OCI-LY1 (cell line): ENCODE data around the gene CEP95.
A peak's percentile ranks its signal among the peaks of the same experiment; 100 is the strongest.

Experiments used
- H2AFZ ChIP-seq: fragments of 200-600 bp; sonication (generic), shearing (Covaris generic); 2 replicates; pipeline ENCODE4 v1.6.0; 2014; ENCODE audit warnings: antibody characterized with exemption, mild to moderate bottlenecking, low read length
- H3F3A ChIP-seq: fragments of 200-600 bp; sonication (generic), shearing (Covaris generic); 2 replicates; pipeline ENCODE4 v1.6.0; 2014; ENCODE audit warnings: mild to moderate bottlenecking, antibody characterized with exemption, low read length, moderate library complexity; ENCODE audit not compliant: insufficient read depth
- H3K27ac ChIP-seq: fragments of 200-600 bp; sonication (generic); 2 replicates; pipeline ENCODE4 v1.5.1; 2014; ENCODE audit warnings: low read length, mixed run types, mild to moderate bottlenecking, low read depth; ENCODE audit not compliant: poor library complexity, severe bottlenecking
- H3K27me3 ChIP-seq: fragments of 200-600 bp; sonication (generic); 2 replicates; pipeline ENCODE4 v1.6.0; 2014; ENCODE audit warnings: antibody characterized with exemption, mild to moderate bottlenecking, low read length, moderate library complexity; ENCODE audit not compliant: insufficient read depth
- H3K36me3 ChIP-seq: fragments of 200-600 bp; sonication (generic); 2 replicates; pipeline ENCODE4 v1.6.1; 2014; ENCODE audit warnings: mild to moderate bottlenecking, antibody characterized with exemption, low read length, moderate library complexity, mixed read lengths; ENCODE audit not compliant: insufficient read depth
- H3K4me1 ChIP-seq: fragments of 200-600 bp; sonication (generic); 2 replicates; pipeline ENCODE4 v1.5.1; 2014; ENCODE audit warnings: mild to moderate bottlenecking, low read length, moderate library complexity; ENCODE audit not compliant: insufficient read depth, severe bottlenecking
- H3K4me2 ChIP-seq: fragments of 200-600 bp; sonication (generic), shearing (Covaris generic); 2 replicates; pipeline ENCODE4 v1.6.1; 2014; ENCODE audit warnings: low read length
- H3K4me3 ChIP-seq: fragments of 200-600 bp; sonication (generic); 2 replicates; pipeline ENCODE4 v1.5.1; 2014; ENCODE audit warnings: low read length, low read depth, mild to moderate bottlenecking, mixed read lengths; ENCODE audit not compliant: poor library complexity, severe bottlenecking
- H3K79me2 ChIP-seq: fragments of 200-600 bp; shearing (Covaris generic); 2 replicates; pipeline ENCODE4 v1.6.1; 2016; ENCODE audit warnings: mixed run types, low read length, mixed read lengths; ENCODE audit not compliant: insufficient read depth
- H3K9ac ChIP-seq: fragments of 200-600 bp; sonication (generic), shearing (Covaris generic); 2 replicates; pipeline ENCODE4 v1.6.1; 2014; ENCODE audit warnings: mild to moderate bottlenecking, low read length, mixed read lengths
- H3K9me2 ChIP-seq: fragments of 200-600 bp; sonication (generic), shearing (Covaris generic); 2 replicates; pipeline ENCODE4 v1.6.1; 2014; ENCODE audit warnings: low read depth, mild to moderate bottlenecking, low read length, mixed read lengths
- H3K9me3 ChIP-seq: fragments of 200-600 bp; shearing (Covaris generic); 2 replicates; pipeline ENCODE4 v1.6.1; 2014; ENCODE audit warnings: low read length, mixed read lengths
- H4K20me1 ChIP-seq: fragments of 200-600 bp; sonication (generic), shearing (Covaris generic); 2 replicates; pipeline ENCODE4 v1.6.0; 2016; ENCODE audit warnings: mild to moderate bottlenecking, low read length; ENCODE audit not compliant: insufficient read depth
- EZH2 ChIP-seq: fragments of 200-600 bp; sonication (generic), shearing (Covaris generic); IDR thresholded peaks from 2 replicates; pipeline ENCODE4 v1.8.0; 2017; ENCODE audit warnings: borderline replicate concordance, mixed run types, mild to moderate bottlenecking, antibody characterized with exemption, low read length, moderate library complexity, mixed read lengths
- TF ChIP-seq, protein P1 (sequence below): fragments of 200-600 bp; sonication (generic), shearing (Covaris generic); IDR thresholded peaks from 2 replicates; pipeline ENCODE4 v1.5.1; 2017; ENCODE audit warnings: mild to moderate bottlenecking, antibody characterized with exemption, low read length, moderate library complexity, mixed read lengths

CEP95 gene

GRCh38 chr17:64508683-64509082 lies 1.9 kb downstream of the CEP95 start:
- Histone ChIP-seq H3K27ac (no peak overlapping the region), H3K9me3 (no peaks in the 10 kb centered on the region), H3K4me3 (peak overlapping the region; percentile 87), H3K4me2 (peak overlapping the region; percentile 89), H3K9ac (peak overlapping the region; percentile 99; the same call in 1 of the 2 replicates), H3K9me2 (no peaks in the 10 kb centered on the region), H3K27me3 (no peaks in the 10 kb centered on the region), H3F3A (peaks cover 12% of the 10 kb centered on the region; the same call in 1 of the 2 replicates), H2AFZ (no peak overlapping the region), H4K20me1 (peaks cover 10% of the 10 kb centered on the region; the same call in 1 of the 2 replicates), H3K79me2 (peaks cover 33% of the 10 kb centered on the region), H3K36me3 (peaks cover 71% of the 10 kb centered on the region), H3K4me1 (peaks cover 25% of the 10 kb centered on the region)
- TF ChIP-seq EZH2, result no peak

DNA sequence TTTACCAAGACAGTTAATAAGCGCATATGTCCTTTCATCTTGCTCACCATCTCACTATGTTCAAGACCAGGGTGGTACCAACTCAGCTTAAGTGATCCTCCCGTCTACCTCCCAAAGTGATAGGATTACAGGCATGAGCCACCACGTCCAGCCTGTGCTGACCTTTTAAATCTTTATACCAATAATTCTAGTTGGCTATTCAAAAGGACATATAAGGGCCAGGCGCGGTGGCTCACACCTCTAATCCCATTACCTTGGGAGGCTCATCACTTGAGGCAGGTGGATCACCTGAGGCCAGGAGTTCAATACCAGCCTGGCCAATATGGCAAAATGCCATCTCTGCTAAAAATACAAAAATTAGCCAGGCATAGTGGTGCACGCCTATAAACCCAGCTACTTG lies 2.4 kb downstream of the CEP95 start:
- no peaks in the 10 kb centered on the region for H3K9me3 ChIP-seq
- no peak overlapping the region for H3K4me2 ChIP-seq
- TF ChIP-seq EZH2, result no peak
- TF ChIP-seq, protein P1, sequence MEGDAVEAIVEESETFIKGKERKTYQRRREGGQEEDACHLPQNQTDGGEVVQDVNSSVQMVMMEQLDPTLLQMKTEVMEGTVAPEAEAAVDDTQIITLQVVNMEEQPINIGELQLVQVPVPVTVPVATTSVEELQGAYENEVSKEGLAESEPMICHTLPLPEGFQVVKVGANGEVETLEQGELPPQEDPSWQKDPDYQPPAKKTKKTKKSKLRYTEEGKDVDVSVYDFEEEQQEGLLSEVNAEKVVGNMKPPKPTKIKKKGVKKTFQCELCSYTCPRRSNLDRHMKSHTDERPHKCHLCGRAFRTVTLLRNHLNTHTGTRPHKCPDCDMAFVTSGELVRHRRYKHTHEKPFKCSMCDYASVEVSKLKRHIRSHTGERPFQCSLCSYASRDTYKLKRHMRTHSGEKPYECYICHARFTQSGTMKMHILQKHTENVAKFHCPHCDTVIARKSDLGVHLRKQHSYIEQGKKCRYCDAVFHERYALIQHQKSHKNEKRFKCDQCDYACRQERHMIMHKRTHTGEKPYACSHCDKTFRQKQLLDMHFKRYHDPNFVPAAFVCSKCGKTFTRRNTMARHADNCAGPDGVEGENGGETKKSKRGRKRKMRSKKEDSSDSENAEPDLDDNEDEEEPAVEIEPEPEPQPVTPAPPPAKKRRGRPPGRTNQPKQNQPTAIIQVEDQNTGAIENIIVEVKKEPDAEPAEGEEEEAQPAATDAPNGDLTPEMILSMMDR, result no peak
- H3K79me2 ChIP-seq, result peaks cover 28% of the 10 kb centered on the region
- peaks cover 71% of the 10 kb centered on the region for H3K36me3 ChIP-seq
- peaks cover 7% of the 10 kb centered on the region; the same call in 1 of the 2 replicates for H3F3A ChIP-seq
- no peak overlapping the region for H2AFZ ChIP-seq
- H3K27ac ChIP-seq, result no peak overlapping the region
- peaks cover 10% of the 10 kb centered on the region; the same call in 1 of the 2 replicates for H4K20me1 ChIP-seq
- H3K9me2 ChIP-seq, result no peaks in the 10 kb centered on the region
- H3K27me3 ChIP-seq, result no peaks in the 10 kb centered on the region
- peaks cover 20% of the 10 kb centered on the region for H3K4me1 ChIP-seq
- no peak overlapping the region for H3K9ac ChIP-seq
- H3K4me3 ChIP-seq, result no peak overlapping the region

DNA sequence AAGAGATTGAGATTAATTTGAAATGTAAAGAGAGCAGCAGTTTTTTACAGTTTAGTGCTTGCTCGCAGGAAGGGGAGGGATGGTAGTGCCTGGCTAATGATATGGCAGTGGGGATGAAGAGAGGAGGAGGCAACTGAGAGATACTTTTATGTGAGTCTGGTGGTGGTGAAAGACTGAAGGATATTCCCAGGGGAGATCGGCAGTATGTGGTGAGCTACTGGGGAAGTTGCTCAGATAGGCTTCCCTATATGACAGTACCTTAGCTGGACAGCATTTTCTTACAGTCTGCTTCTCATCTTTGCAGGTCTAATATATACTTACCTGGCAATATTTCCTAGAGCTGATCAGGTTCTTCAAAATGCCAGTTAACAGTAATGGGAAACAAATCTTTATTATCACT lies 8.6 kb downstream of the CEP95 start:
- Histone ChIP-seq H3K27ac (no peak overlapping the region), H3K9me3 (no peaks in the 10 kb centered on the region), H3K79me2 (no peaks in the 10 kb centered on the region), H3F3A (no peaks in the 10 kb centered on the region), H3K4me3 (no peak overlapping the region), H3K36me3 (peaks cover 87% of the 10 kb centered on the region), H3K27me3 (no peaks in the 10 kb centered on the region), H4K20me1 (no peaks in the 10 kb centered on the region; the same call in 1 of the 2 replicates), H3K9ac (no peak overlapping the region), H2AFZ (no peak overlapping the region), H3K9me2 (no peaks in the 10 kb centered on the region), H3K4me1 (no peaks in the 10 kb centered on the region), H3K4me2 (no peak overlapping the region)
- no peak for TF ChIP-seq EZH2
- TF ChIP-seq, protein P1, result no peak

DNA sequence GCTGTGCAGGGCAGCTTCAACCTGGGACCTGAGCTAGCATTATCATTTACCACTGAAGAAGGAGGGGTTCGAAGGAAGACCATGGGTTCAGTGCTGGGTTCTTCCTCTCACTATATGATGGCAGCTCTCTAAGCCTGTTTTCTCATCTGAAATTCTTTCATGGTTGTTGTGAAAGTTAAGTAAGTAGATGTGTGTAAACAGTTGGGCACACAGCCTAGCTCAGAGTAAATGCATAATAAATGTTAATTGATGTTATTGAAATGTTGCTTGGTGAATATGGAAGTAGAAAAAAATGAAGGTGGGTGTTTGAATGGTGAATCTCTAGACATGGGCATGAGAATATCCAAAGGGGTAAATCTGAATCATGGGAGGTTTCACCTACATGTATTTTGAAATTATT lies 9.1 kb downstream of the CEP95 start:
- no peaks in the 10 kb centered on the region for H3K27me3 ChIP-seq
- no peaks in the 10 kb centered on the region; the same call in 1 of the 2 replicates for H4K20me1 ChIP-seq
- TF ChIP-seq EZH2, result no peak
- TF ChIP-seq, protein P1, result no peak
- no peaks in the 10 kb centered on the region for H3K9me2 ChIP-seq
- H3K27ac ChIP-seq, result no peak overlapping the region
- no peaks in the 10 kb centered on the region for H3F3A ChIP-seq
- peaks cover 87% of the 10 kb centered on the region for H3K36me3 ChIP-seq
- H3K79me2 ChIP-seq, result no peaks in the 10 kb centered on the region
- H3K4me3 ChIP-seq, result no peak overlapping the region
- H2AFZ ChIP-seq, result no peak overlapping the region
- no peak overlapping the region for H3K9ac ChIP-seq
- H3K9me3 ChIP-seq, result no peaks in the 10 kb centered on the region
- H3K4me2 ChIP-seq, result no peak overlapping the region
- H3K4me1 ChIP-seq, result no peaks in the 10 kb centered on the region
